Activated B cell treated with CpG ODN at 0.5 μM for 24 hours (primary cell): ENCODE results near the gene NLRP12. TPM values are rescaled to one million over a fixed set of nuclear protein-coding genes. Genes with fewer than 3 reads are reported as not detected.
"Not testable (repeated sequence)": the region's sequence is repeated elsewhere in the genome, so short reads cannot be mapped to it uniquely, and the experiment has no call there.

ENCODE experiments used
- ATAC-seq: fragments of 200-7000 bp; cut with Tn5 transposase; one replicate; pipeline ENCODE4 v1.10.0; 2021; ENCODE audit warnings: low read depth, mild to moderate bottlenecking, moderate library complexity
- CTCF ChIA-PET: fragments of 350-600 bp; sonication (Branson Sonifier 250); formaldehyde crosslinking; loops from one replicate; lab custom pipeline; 2021; ENCODE audit warnings: antibody characterized with exemption; lab: Charles Lee
- POLR2A ChIA-PET: fragments of 350-600 bp; sonication (Branson Sonifier 250); formaldehyde crosslinking; loops from one replicate; lab custom pipeline; 2021; ENCODE audit warnings: antibody characterized with exemption; lab: Charles Lee
- DNase-seq: peaks from one replicate; pipeline ENCODE4 v3.0.0; 2022
- H3K27ac Mint-ChIP-seq: one replicate; pipeline ENCODE4 v1.8.0; 2020; ENCODE audit warnings: mixed read lengths
- H3K27me3 Mint-ChIP-seq: one replicate; pipeline ENCODE4 v1.8.0; 2021; ENCODE audit warnings: mixed read lengths
- H3K36me3 Mint-ChIP-seq: one replicate; pipeline ENCODE4 v1.8.0; 2021; ENCODE audit warnings: low read depth, mixed read lengths
- H3K4me1 Mint-ChIP-seq: one replicate; pipeline ENCODE4 v1.8.0; 2021; ENCODE audit warnings: mixed read lengths
- H3K4me3 Mint-ChIP-seq: one replicate; pipeline ENCODE4 v1.8.0; 2020; ENCODE audit warnings: mild to moderate bottlenecking, mixed read lengths
- H3K9me3 Mint-ChIP-seq: one replicate; pipeline ENCODE4 v1.8.0; 2020; ENCODE audit warnings: mixed read lengths
- intact Hi-C: fragments of 100-400 bp; cut with micrococcal nuclease; formaldehyde crosslinking; loops from one replicate; pipeline ENCODE4 v1.15.1; 2024
- total RNA-seq: library from RNA; stranded (reverse); gene quantifications from 2 replicates; pipeline ENCODE4 v1.2.3, GENCODE V29; 2022
- TF ChIP-seq, protein P1 (sequence below): fragments of 200-600 bp; IDR thresholded peaks from one replicate; pipeline ENCODE4 v1.8.0; 2022; ENCODE audit warnings: antibody characterized with exemption, mild to moderate bottlenecking

NLRP12 gene, protein sequence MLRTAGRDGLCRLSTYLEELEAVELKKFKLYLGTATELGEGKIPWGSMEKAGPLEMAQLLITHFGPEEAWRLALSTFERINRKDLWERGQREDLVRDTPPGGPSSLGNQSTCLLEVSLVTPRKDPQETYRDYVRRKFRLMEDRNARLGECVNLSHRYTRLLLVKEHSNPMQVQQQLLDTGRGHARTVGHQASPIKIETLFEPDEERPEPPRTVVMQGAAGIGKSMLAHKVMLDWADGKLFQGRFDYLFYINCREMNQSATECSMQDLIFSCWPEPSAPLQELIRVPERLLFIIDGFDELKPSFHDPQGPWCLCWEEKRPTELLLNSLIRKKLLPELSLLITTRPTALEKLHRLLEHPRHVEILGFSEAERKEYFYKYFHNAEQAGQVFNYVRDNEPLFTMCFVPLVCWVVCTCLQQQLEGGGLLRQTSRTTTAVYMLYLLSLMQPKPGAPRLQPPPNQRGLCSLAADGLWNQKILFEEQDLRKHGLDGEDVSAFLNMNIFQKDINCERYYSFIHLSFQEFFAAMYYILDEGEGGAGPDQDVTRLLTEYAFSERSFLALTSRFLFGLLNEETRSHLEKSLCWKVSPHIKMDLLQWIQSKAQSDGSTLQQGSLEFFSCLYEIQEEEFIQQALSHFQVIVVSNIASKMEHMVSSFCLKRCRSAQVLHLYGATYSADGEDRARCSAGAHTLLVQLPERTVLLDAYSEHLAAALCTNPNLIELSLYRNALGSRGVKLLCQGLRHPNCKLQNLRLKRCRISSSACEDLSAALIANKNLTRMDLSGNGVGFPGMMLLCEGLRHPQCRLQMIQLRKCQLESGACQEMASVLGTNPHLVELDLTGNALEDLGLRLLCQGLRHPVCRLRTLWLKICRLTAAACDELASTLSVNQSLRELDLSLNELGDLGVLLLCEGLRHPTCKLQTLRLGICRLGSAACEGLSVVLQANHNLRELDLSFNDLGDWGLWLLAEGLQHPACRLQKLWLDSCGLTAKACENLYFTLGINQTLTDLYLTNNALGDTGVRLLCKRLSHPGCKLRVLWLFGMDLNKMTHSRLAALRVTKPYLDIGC
- total RNA-seq = not detected in 2 replicates

DNA sequence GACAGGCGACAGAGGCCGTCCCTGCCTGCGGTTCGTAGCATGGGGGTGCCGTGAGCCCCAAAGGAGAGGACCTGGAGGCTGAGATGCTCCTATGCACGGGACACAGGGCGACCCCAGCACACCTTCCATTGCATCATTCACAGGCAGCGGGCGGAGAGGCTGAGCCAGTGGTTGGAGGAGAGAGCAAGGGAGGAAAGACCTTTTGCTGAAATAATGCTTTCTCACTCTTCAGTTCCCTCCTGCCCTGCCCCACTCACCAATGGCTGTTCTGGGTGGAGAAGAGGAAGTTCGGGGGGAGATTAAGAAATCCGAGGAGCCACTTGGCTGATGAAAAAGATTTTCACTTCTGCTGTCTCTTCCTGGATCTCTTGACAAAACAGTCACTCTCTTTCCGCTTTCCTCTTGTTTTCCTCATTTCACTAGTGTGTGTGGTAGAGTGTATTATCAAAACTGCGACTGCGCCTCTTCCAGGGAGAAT lies at the start of gene NLRP12:
Gene NLRP12, minus strand, starts transcription at position 181 of the 478 bp plus-strand sequence. Its CDS starts 140 bp downstream, at position 41.
- DNase-seq = no peak
- intact Hi-C loops = no loop called here
- Mint-ChIP-seq H3K27me3 (peaks cover 16% of the 10 kb centered on the region), H3K9me3 (no peaks in the 10 kb centered on the region), H3K4me3 (no peak within 1 kb of the TSS), H3K27ac (no peak within 1 kb of the TSS), H3K36me3 (no peaks in the 10 kb centered on the region), H3K4me1 (peaks cover 3% of the 10 kb centered on the region)
- ChIA-PET CTCF (no interaction called here), POLR2A (no interaction called here)
- TF ChIP-seq, protein P1, sequence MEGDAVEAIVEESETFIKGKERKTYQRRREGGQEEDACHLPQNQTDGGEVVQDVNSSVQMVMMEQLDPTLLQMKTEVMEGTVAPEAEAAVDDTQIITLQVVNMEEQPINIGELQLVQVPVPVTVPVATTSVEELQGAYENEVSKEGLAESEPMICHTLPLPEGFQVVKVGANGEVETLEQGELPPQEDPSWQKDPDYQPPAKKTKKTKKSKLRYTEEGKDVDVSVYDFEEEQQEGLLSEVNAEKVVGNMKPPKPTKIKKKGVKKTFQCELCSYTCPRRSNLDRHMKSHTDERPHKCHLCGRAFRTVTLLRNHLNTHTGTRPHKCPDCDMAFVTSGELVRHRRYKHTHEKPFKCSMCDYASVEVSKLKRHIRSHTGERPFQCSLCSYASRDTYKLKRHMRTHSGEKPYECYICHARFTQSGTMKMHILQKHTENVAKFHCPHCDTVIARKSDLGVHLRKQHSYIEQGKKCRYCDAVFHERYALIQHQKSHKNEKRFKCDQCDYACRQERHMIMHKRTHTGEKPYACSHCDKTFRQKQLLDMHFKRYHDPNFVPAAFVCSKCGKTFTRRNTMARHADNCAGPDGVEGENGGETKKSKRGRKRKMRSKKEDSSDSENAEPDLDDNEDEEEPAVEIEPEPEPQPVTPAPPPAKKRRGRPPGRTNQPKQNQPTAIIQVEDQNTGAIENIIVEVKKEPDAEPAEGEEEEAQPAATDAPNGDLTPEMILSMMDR = no peak
- no peak for ATAC-seq

DNA sequence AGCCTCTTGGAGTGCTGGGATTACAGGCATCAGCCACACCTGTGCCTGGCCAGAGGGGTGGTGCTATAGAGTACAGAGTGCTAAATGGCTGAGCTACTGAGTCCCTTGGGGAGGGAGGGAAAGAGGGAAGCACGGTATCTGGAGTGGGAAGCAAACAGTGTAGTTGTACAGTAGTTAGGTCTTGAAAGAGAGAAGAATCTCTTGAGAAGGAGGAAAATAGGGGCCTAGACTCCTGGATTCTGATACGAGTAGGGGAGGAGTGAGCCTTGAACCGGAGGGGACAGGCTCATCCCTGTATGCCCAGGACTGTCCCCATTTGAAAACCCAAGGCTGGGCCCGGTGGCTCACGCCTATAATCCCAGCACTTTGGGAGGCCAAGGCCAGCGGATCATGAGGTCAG lies 48.6 kb upstream of the NLRP12 start:
- Mint-ChIP-seq H3K27ac (no peak overlapping the region), H3K27me3 (no peaks in the 10 kb centered on the region), H3K36me3 (peaks cover 25% of the 10 kb centered on the region), H3K4me3 (no peak overlapping the region), H3K9me3 (no peaks in the 10 kb centered on the region), H3K4me1 (peaks cover 63% of the 10 kb centered on the region)
- TF ChIP-seq, protein P1 = no peak
- no peak for ATAC-seq
- no peak for DNase-seq
- intact Hi-C loops = no loop called here
- POLR2A ChIA-PET = no interaction called here
- CTCF ChIA-PET = no interaction called here

DNA sequence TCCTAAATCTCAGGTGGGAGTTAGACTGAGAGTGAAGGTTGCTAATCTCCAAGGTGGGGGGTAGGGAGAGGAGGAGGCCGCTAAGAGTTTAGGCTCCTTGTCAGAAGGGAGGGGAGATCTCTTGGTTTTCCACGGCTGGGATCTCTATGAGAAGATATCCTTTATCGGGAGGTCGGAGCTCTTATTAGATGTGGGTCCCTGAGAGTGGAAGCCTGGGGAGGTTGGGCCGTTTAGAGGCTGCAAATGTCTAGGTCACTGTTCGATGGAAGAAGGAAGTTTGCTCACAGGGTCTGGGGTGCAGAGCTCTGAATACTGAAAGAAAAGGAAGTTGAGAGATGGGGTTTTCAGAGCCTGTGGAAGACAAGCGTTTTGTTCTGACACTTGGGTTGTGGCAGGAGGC lies 47.3 kb upstream of the NLRP12 start:
- peaks cover 25% of the 10 kb centered on the region for H3K36me3 Mint-ChIP-seq
- TF ChIP-seq, protein P1 = no peak
- ATAC-seq (no peak), DNase-seq (no peak)
- H3K27me3 Mint-ChIP-seq = no peaks in the 10 kb centered on the region
- H3K27ac Mint-ChIP-seq = peak overlapping the region; percentile 86
- CTCF ChIA-PET = no interaction called here
- H3K4me1 Mint-ChIP-seq = peaks cover 63% of the 10 kb centered on the region
- no peaks in the 10 kb centered on the region for H3K9me3 Mint-ChIP-seq
- POLR2A ChIA-PET = interaction anchor here (1.4 to 1.5 kb wide), 2 partner anchors 10 to 12 kb away, joined by 5 to 7 read pairs; partner anchors contain the start of gene PRKCG
- peak overlapping the region; percentile 61 for H3K4me3 Mint-ChIP-seq
- intact Hi-C loops = no loop called here

DNA sequence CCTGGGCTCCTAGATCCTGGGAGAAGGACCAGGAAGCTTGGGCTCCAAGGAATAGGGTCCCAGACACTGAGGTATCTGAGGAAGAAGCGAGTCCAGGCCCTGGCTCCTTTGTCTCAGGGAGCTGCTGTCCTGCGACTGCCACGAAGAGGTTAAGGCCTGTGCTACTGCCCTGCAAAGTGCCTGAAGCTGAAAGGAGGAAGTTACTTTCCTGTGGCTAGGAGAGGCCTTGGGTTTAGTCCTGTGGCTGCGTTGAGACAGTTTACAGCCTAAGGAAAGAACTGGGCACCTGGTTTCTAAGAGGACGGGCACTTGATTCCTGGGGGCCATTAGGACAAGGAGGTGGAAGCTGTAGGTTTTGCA lies 46.4 kb upstream of the NLRP12 start:
- intact Hi-C loops = no loop called here
- DNase-seq (peak; percentile 34), ATAC-seq (no peak)
- H3K4me1 Mint-ChIP-seq = peaks cover 67% of the 10 kb centered on the region
- no peaks in the 10 kb centered on the region for H3K9me3 Mint-ChIP-seq
- peaks cover 23% of the 10 kb centered on the region for H3K36me3 Mint-ChIP-seq
- ChIA-PET CTCF (no interaction called here), POLR2A (interaction anchor here (0.6 to 1.5 kb wide), 4 partner anchors 9 to 23 kb away, joined by 3 to 7 read pairs (median 4); partner anchors contain the start of gene PRKCG)
- no peaks in the 10 kb centered on the region for H3K27me3 Mint-ChIP-seq
- TF ChIP-seq, protein P1 = no peak
- H3K4me3 Mint-ChIP-seq = peak overlapping the region; percentile 71
- peak overlapping the region; percentile 86 for H3K27ac Mint-ChIP-seq

DNA sequence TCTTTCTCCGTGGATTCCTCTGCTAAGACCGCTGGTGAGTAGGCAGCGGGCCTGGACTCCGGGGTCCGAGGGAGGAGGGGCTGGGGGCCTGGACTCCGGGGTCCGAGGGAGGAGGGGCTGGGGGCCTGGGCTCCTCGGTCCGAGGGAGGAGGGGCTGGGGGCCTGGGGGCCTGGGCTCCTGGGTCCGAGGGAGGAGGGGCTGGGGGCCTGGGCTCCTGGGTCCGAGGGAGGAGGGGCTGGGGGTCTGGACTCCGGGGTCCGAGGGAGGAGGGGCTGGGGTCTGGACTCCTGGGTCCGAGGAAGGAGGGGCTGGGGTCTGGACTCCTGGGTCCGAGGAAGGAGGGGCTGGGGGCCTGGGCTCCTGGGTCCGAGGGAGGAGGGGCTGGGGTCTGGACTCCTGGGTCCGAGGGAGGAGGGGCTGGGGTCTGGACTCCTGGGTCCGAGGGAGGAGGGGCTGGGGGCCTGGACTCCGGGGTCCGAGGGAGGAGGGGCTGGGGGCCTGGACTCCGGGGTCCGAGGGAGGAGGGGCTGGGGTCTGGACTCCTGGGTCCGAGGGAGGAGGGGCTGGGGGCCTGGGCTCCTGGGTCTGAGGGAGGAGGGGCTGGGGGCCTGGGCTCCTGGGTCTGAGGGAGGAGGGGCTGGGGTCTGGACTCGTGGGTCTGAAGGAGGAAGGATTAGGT lies 45.8 kb upstream of the NLRP12 start:
- ATAC-seq, H3K9me3 Mint-ChIP-seq, H3K27me3 Mint-ChIP-seq, CTCF ChIA-PET, DNase-seq: not testable (repeated sequence)
- POLR2A ChIA-PET = interaction anchor here (0.6 to 0.9 kb wide), 2 partner anchors 9 to 24 kb away, joined by 3 to 4 read pairs; no protein-coding TSS in a partner anchor
- H3K27ac Mint-ChIP-seq = peak overlapping the region; percentile 86
- H3K4me3 Mint-ChIP-seq = peak overlapping the region; percentile 91
- intact Hi-C loops = loop anchor here (1.0 to 5.0 kb wide), 5 partner anchors 232 to 1782 kb away; partner anchors contain the start of genes LENG8, NDUFA3, OSCAR and PRPF31
- H3K4me1 Mint-ChIP-seq = peaks cover 66% of the 10 kb centered on the region
- peaks cover 23% of the 10 kb centered on the region for H3K36me3 Mint-ChIP-seq
